K562 (cell line): ENCODE data around the gene UCN. TPM values are rescaled to one million over a fixed set of nuclear protein-coding genes. Genes with fewer than 3 reads are reported as not detected.

ENCODE experiments used
- CC2D1A ChIP-seq: fragments of 450-650 bp; IDR thresholded peaks from 2 replicates; pipeline ENCODE4 v1.6.1; 2017; ENCODE audit warnings: mild to moderate bottlenecking
- CCAR2 ChIP-seq: fragments of 200-400 bp; formaldehyde crosslinking; IDR thresholded peaks from 2 replicates; pipeline ENCODE4 v1.6.1; 2017; ENCODE audit warnings: mild to moderate bottlenecking, low read depth, low read length
- CHD2 ChIP-seq: IDR thresholded peaks from 2 replicates; pipeline ENCODE4 v1.6.1; 2011; ENCODE audit warnings: low read depth, low read length
- HEY1 ChIP-seq: fragments of 250-450 bp; sonication (Bioruptor Pico); IDR thresholded peaks from 2 replicates; pipeline ENCODE4 v1.5.0; 2020; ENCODE audit warnings: mild to moderate bottlenecking, moderate library complexity, borderline replicate concordance
- JUND ChIP-seq, 2 experiments: IDR thresholded peaks; 2 replicates in 1 of 2; 3 replicates in 1 of 2; pipeline ENCODE4 v1.6.1; 2011; ENCODE audit warnings: borderline replicate concordance in 2 of 2, low read depth in 2 of 2, low read length in 2 of 2, improper control_type of control experiment in 1 of 2, missing biosample characterization in 1 of 2, missing genetic modification characterization in 1 of 2, missing genetic modification reagents in 1 of 2
- NFYB ChIP-seq: IDR thresholded peaks from 2 replicates; pipeline ENCODE4 v1.6.1; 2011; ENCODE audit warnings: mild to moderate bottlenecking, moderate library complexity; ENCODE audit not compliant: insufficient read length; ENCODE audit errors: extremely low read depth
- RFX5 ChIP-seq: IDR thresholded peaks from 2 replicates; pipeline ENCODE4 v1.6.1; 2011; ENCODE audit warnings: low read depth, mild to moderate bottlenecking, improper control_type of control experiment, low read length
- ZFP30 ChIP-seq: fragments of 250-450 bp; sonication (Bioruptor Pico); IDR thresholded peaks from 2 replicates; pipeline ENCODE4 v1.8.0; 2022; ENCODE audit warnings: moderate library complexity, mild to moderate bottlenecking, inconsistent platforms, borderline replicate concordance
- ZNF239 ChIP-seq: fragments of 250-450 bp; sonication (Bioruptor Pico); IDR thresholded peaks from 2 replicates; pipeline ENCODE4 v1.4.0; 2020; ENCODE audit warnings: mild to moderate bottlenecking
- ZZZ3 ChIP-seq: fragments of 450-650 bp; IDR thresholded peaks from 2 replicates; pipeline ENCODE4 v1.6.1; 2016; ENCODE audit warnings: antibody characterized with exemption, mild to moderate bottlenecking, moderate library complexity
- polyA plus RNA-seq, 8 experiments: library from polyadenylated mRNA; depleted of rRNA in 4 of 8; stranded (reverse) in 5 of 8; unstranded in 3 of 8; fragments of >200 nt; fragmentation: Nextera tagmentation in 2 of 8; fragmentation: Illumina TruSeq in 1 of 8; extraction: Ambion mirVana in 2 of 8; extraction: Trizol in 1 of 8; gene quantifications; 2 replicates each; pipeline versions ENCODE4 v1.2.1 to v1.2.3, GENCODE V29; 2011 to 2014; ENCODE audit warnings: inconsistent platforms in 1 of 8, missing spikeins in 1 of 8
- total RNA-seq, 7 experiments: library from RNA; depleted of rRNA in 6 of 7; stranded (reverse); fragments of >200 nt in 6 of 7; fragmentation: Illumina TruSeq in 2 of 7; extraction: Trizol in 2 of 7; gene quantifications; 2 replicates each; pipeline versions ENCODE4 v1.2.1 to v1.2.3, GENCODE V29; 2011 to 2021; ENCODE audit warnings: low replicate concordance in 1 of 7
- TF ChIP-seq, protein P1 (sequence below): IDR thresholded peaks from 2 replicates; pipeline ENCODE4 v1.6.1; 2011; ENCODE audit warnings: borderline replicate concordance, low read depth, mild to moderate bottlenecking, moderate library complexity, low read length; ENCODE audit not compliant: insufficient read depth, poor library complexity, severe bottlenecking
- TF ChIP-seq, protein P2 (sequence below): fragments of 200-800 bp; sonication (Bioruptor generic); IDR thresholded peaks from 2 replicates; pipeline ENCODE4 v1.6.1; 2017; ENCODE audit warnings: missing genetic modification characterization, missing compliant biosample characterization
- TF ChIP-seq, protein P3 (sequence below): fragments of 250-450 bp; sonication (Bioruptor Pico); IDR thresholded peaks from 2 replicates; pipeline ENCODE4 v1.4.0; 2020; ENCODE audit warnings: mild to moderate bottlenecking
- TF ChIP-seq, protein P4 (sequence below): sonication (generic); formaldehyde crosslinking; IDR thresholded peaks from 2 replicates; pipeline ENCODE4 v1.8.0; 2023; ENCODE audit warnings: missing genetic modification reagents, mild to moderate bottlenecking, borderline replicate concordance

Gene UCN
- total and polyA plus RNA-seq, 9 of the 15 experiments (the other 6 are each of a cell fraction or from before 2014, with no cell fraction given) = 0.10 to 2.7 (median 0.43) TPM

DNA sequence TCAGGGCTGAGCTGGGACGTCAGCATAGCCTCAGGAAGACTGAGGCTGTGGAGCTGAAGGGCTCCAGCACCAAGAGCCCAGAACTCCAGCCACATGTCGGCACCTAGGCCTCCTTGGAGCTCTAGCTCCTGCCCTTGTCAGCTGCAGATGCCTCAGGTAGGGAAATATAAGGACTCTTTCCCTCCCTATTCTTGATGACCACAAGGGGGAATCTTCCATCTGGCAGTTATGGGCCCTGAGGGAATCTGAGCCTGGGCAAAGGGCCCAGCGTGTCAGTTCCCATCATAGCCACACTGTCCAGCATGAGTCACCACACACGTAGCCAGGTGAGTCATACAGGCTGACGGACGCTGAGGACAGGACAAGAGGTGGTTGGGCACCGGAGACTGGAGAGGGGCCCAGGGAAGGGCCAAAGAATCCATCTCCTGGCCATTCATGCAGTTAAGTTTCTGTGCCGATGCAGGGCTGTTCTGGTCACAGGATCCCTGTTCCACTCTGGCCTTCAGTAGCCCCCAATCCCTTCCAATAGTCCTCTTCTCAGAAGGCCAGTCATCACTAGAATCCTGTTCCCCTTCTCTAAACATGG lies 12.8 kb upstream of the UCN start (continued):
- TF ChIP-seq, protein P1, sequence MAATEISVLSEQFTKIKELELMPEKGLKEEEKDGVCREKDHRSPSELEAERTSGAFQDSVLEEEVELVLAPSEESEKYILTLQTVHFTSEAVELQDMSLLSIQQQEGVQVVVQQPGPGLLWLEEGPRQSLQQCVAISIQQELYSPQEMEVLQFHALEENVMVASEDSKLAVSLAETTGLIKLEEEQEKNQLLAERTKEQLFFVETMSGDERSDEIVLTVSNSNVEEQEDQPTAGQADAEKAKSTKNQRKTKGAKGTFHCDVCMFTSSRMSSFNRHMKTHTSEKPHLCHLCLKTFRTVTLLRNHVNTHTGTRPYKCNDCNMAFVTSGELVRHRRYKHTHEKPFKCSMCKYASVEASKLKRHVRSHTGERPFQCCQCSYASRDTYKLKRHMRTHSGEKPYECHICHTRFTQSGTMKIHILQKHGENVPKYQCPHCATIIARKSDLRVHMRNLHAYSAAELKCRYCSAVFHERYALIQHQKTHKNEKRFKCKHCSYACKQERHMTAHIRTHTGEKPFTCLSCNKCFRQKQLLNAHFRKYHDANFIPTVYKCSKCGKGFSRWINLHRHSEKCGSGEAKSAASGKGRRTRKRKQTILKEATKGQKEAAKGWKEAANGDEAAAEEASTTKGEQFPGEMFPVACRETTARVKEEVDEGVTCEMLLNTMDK = peak; percentile 64
- TF ChIP-seq, protein P2, sequence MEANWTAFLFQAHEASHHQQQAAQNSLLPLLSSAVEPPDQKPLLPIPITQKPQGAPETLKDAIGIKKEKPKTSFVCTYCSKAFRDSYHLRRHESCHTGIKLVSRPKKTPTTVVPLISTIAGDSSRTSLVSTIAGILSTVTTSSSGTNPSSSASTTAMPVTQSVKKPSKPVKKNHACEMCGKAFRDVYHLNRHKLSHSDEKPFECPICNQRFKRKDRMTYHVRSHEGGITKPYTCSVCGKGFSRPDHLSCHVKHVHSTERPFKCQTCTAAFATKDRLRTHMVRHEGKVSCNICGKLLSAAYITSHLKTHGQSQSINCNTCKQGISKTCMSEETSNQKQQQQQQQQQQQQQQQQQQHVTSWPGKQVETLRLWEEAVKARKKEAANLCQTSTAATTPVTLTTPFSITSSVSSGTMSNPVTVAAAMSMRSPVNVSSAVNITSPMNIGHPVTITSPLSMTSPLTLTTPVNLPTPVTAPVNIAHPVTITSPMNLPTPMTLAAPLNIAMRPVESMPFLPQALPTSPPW (CRISPR knock-in tag) = 0 out of 2 replicates have a peak, but pooled peaks have one; percentile 20
- no peak for TF ChIP-seq ZZZ3
- TF ChIP-seq CC2D1A = no peak
- TF ChIP-seq CCAR2 = no peak
- TF ChIP-seq CHD2 = no peak
- TF ChIP-seq NFYB = no peak
- peak; percentile 100 for TF ChIP-seq JUND (IDR thresholded peaks at IDR 0.05; ENCODE audit: borderline replicate concordance, low read depth, low read length)
- peak; percentile 99 for TF ChIP-seq JUND (tag; IDR thresholded peaks at IDR 0.05; ENCODE audit: borderline replicate concordance, low read depth, low read length)
- TF ChIP-seq, protein P3, sequence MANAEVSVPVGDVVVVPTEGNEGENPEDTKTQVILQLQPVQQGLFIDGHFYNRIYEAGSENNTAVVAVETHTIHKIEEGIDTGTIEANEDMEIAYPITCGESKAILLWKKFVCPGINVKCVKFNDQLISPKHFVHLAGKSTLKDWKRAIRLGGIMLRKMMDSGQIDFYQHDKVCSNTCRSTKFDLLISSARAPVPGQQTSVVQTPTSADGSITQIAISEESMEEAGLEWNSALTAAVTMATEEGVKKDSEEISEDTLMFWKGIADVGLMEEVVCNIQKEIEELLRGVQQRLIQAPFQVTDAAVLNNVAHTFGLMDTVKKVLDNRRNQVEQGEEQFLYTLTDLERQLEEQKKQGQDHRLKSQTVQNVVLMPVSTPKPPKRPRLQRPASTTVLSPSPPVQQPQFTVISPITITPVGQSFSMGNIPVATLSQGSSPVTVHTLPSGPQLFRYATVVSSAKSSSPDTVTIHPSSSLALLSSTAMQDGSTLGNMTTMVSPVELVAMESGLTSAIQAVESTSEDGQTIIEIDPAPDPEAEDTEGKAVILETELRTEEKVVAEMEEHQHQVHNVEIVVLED = no peak
- TF ChIP-seq ZFP30 (CRISPR knock-in tag) = no peak
- TF ChIP-seq, protein P4, sequence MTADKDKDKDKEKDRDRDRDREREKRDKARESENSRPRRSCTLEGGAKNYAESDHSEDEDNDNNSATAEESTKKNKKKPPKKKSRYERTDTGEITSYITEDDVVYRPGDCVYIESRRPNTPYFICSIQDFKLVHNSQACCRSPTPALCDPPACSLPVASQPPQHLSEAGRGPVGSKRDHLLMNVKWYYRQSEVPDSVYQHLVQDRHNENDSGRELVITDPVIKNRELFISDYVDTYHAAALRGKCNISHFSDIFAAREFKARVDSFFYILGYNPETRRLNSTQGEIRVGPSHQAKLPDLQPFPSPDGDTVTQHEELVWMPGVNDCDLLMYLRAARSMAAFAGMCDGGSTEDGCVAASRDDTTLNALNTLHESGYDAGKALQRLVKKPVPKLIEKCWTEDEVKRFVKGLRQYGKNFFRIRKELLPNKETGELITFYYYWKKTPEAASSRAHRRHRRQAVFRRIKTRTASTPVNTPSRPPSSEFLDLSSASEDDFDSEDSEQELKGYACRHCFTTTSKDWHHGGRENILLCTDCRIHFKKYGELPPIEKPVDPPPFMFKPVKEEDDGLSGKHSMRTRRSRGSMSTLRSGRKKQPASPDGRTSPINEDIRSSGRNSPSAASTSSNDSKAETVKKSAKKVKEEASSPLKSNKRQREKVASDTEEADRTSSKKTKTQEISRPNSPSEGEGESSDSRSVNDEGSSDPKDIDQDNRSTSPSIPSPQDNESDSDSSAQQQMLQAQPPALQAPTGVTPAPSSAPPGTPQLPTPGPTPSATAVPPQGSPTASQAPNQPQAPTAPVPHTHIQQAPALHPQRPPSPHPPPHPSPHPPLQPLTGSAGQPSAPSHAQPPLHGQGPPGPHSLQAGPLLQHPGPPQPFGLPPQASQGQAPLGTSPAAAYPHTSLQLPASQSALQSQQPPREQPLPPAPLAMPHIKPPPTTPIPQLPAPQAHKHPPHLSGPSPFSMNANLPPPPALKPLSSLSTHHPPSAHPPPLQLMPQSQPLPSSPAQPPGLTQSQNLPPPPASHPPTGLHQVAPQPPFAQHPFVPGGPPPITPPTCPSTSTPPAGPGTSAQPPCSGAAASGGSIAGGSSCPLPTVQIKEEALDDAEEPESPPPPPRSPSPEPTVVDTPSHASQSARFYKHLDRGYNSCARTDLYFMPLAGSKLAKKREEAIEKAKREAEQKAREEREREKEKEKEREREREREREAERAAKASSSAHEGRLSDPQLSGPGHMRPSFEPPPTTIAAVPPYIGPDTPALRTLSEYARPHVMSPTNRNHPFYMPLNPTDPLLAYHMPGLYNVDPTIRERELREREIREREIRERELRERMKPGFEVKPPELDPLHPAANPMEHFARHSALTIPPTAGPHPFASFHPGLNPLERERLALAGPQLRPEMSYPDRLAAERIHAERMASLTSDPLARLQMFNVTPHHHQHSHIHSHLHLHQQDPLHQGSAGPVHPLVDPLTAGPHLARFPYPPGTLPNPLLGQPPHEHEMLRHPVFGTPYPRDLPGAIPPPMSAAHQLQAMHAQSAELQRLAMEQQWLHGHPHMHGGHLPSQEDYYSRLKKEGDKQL (CRISPR knock-in tag) = no peak
- TF ChIP-seq RFX5 = no peak
- no peak for TF ChIP-seq HEY1 (CRISPR knock-in tag)
- TF ChIP-seq ZNF239 = no peak
